ENCODE measurements around the gene RSBN1.
A peak's percentile ranks its signal among the peaks of the same experiment; 100 is the strongest.

The RSBN1 gene

DNA sequence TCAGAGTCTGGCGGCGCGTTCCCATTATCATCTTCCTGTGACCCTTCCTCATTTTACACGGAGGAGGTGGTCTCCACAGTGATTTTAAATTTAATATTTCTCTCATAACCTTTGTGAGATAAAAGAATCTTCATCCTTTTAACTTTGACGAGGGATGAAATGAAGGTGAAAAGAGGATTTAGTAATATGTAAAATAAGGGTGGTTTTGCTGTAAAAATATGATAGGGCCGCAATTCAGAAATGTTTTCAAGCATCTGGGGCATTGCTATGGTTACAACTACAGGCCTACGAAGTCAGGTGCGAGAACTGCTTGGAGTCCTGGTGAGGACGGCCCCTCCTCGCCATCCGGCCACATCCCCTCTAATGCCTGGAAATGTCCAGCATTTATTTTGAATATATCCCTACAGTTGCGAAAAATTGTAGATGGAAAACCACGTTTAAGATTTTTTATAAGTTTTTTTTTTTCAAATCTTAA, 422 bp upstream of the RSBN1 start:
- Histone ChIP-seq H3K4me3 (ENCODE audit: extremely low read depth, insufficient read depth, low read length, poor library complexity, severe bottlenecking) (peak overlapping the region; percentile 92), H3K9me3 (ENCODE audit: control insufficient read depth, low read length) (no peaks in the 10 kb centered on the region), H3K36me3 (ENCODE audit: control insufficient read depth, insufficient read depth, low read length) (peaks cover 8% of the 10 kb centered on the region), H3K27ac (ENCODE audit: low read depth, low read length, severe bottlenecking) (peak overlapping the region; percentile 90), H3K4me1 (ENCODE audit: control insufficient read depth, insufficient read depth, low read length, poor library complexity, severe bottlenecking) (no peaks in the 10 kb centered on the region)
- 2 to 65% methylated on average over 5 to 7 of the region's 13 CpGs for WGBS, 2 experiments (ENCODE audit: insufficient coverage in 2 of 2)

DNA sequence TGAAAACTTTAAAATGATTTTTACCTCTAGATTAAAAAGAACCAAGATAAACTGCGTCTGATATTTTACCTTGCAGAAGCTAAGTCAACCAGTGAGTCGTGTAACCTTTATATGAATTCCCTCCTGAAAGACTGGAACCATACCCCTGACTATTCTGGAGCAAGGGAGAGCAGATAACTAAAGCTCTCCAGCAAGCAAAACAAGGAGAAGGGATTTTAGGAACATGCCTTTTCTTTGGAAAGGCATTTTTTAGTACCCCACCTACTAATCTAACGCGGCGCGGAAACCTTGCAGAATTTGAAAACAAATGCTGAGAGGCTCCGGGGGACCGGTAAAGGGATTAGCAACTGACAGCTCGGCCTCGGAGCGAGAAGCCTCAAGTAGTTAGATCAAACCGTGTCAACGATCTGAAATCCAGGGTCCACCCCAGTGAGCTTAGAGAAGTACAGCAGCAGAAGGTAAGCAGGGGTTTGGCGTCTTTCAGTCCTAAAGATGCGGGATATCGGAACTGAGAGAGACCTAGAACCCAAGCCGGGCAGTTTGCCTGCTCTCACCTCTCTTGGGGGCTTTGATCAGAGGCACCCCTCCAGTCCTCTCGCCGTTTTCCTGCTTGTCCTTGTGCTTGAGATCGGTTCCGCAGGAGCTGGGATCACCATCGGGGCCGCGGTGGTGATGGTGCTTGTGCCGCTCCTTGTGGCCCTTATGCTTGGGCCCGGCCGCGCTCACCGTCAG, 954 bp downstream of the RSBN1 start:
- no peaks in the 10 kb centered on the region for H3K9me3 ChIP-seq (ENCODE audit: control insufficient read depth, low read length)
- peaks cover 8% of the 10 kb centered on the region for H3K36me3 ChIP-seq (ENCODE audit: control insufficient read depth, insufficient read depth, low read length)
- peak overlapping the region; percentile 92 for H3K4me3 ChIP-seq (ENCODE audit: extremely low read depth, insufficient read depth, low read length, poor library complexity, severe bottlenecking)
- WGBS, 2 experiments (ENCODE audit: insufficient coverage in 2 of 2) = 0% methylated on average over 27 of the region's 29 CpGs
- H3K27ac ChIP-seq (ENCODE audit: low read depth, low read length, severe bottlenecking) = peak overlapping the region; percentile 90
- H3K4me1 ChIP-seq (ENCODE audit: control insufficient read depth, insufficient read depth, low read length, poor library complexity, severe bottlenecking) = no peaks in the 10 kb centered on the region

DNA sequence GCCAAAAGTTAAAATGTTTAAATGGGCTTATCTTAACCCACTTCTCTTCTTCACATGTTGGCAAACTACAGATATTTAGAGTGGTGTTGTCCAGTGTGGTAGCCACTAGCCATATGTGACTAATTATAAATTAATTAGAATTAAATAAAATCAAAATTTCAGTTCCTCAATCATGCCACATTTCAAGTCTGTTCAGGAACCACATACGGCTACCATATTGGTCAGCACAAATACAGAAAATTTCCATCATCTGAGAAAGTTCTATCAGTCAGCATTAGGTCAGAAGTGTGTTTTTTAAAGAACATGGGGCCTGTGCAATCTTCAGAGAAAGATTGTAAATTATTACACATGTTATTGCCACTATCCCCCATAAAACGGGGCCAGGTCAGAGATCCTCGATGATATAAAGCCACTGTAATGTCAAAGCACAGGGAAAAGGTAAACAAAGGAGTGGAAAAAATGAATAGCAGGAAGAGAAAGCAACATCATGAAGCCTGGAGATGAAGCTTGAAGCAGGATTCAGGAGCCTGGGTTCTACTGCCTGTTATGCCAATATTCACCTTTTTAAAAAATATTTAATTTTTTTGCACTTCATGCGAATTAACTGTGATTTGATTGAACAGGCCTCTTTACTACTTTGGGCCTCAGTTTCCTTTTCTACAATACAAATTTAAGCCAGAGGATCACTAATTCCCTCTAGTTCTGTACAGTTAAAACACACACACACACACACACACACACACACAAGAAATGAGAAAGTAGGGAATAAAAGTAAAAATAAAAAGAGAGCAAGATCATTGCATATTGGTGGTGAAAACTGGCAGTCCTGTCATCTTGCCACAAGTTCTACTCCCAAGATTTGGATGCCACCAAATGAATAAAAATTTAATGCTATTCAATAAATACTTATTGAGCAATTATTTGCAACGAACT, 2.3 kb downstream of the RSBN1 start:
- Histone ChIP-seq H3K36me3 (ENCODE audit: control insufficient read depth, insufficient read depth, low read length) (peaks cover 8% of the 10 kb centered on the region), H3K4me3 (ENCODE audit: extremely low read depth, insufficient read depth, low read length, poor library complexity, severe bottlenecking) (peak overlapping the region; percentile 92), H3K4me1 (ENCODE audit: control insufficient read depth, insufficient read depth, low read length, poor library complexity, severe bottlenecking) (no peaks in the 10 kb centered on the region), H3K9me3 (ENCODE audit: control insufficient read depth, low read length) (no peaks in the 10 kb centered on the region), H3K27ac (ENCODE audit: low read depth, low read length, severe bottlenecking) (no peak overlapping the region)
- 71 to 100% methylated on average over 1 of the region's 5 CpGs for WGBS, 2 experiments (ENCODE audit: insufficient coverage in 2 of 2)

DNA sequence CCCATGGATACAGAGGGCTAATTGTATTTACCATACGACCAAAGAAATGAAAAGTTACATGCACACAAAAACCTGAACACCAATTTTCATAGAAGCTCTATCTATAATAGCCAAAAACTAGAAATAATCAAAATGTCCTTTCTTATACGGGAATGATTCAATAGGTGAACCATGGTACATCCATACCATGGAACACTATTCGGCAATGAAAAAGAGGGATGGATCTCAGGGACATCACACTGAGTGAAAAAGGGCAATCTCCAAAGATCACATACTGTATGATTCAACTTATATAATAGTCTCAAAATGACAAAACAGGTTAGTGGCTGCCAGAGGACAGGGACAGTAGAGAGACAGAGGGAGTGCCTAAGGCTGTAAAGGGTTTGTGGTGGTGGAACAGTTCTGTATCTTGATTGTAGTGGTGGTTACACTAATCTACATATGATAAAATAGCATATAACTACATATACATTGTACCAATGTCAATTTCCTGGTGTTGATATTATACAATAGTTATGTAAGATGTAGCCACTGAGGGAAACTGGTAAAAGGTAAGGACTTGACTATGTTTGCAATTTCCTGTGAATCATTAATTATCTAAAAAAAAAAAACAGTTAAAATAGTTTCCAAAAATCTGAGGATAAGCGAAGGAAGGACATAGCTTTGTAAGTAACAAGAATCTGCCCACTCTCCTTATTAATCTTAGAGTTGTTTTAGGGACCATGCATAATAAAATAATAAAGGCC, 3.7 kb downstream of the RSBN1 start:
- H3K9me3 ChIP-seq (ENCODE audit: control insufficient read depth, low read length) = no peaks in the 10 kb centered on the region
- no peak overlapping the region for H3K27ac ChIP-seq (ENCODE audit: low read depth, low read length, severe bottlenecking)
- peaks cover 9% of the 10 kb centered on the region for H3K4me1 ChIP-seq (ENCODE audit: control insufficient read depth, insufficient read depth, low read length, poor library complexity, severe bottlenecking)
- H3K4me3 ChIP-seq (ENCODE audit: extremely low read depth, insufficient read depth, low read length, poor library complexity, severe bottlenecking) = no peak overlapping the region
- 80 to 100% methylated on average over 1 to 2 of the region's 4 CpGs for WGBS, 2 experiments (ENCODE audit: insufficient coverage in 2 of 2)
- H3K36me3 ChIP-seq (ENCODE audit: control insufficient read depth, insufficient read depth, low read length) = peaks cover 8% of the 10 kb centered on the region

DNA sequence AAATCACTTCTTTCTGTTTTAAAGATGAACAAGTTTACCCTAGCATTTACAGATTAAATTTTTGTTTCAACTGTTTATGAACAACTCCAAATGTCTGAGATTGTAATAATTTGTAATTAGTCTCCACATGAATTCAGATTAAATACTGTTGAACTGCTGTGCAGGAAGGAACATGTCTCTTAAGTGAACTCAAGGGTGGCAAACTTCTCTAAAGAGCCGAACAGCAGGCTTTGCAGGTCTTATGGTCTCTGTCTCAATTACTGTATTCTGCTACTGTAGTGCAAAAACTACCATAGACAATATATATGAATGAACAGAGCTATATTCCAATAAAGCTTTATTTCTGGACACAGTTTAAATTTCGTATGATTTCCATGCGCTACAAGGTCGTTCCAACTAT, 6.6 kb downstream of the RSBN1 start:
- Histone ChIP-seq H3K36me3 (ENCODE audit: control insufficient read depth, insufficient read depth, low read length) (peaks cover 8% of the 10 kb centered on the region), H3K9me3 (ENCODE audit: control insufficient read depth, low read length) (no peaks in the 10 kb centered on the region), H3K4me1 (ENCODE audit: control insufficient read depth, insufficient read depth, low read length, poor library complexity, severe bottlenecking) (peaks cover 9% of the 10 kb centered on the region), H3K27ac (ENCODE audit: low read depth, low read length, severe bottlenecking) (no peak overlapping the region), H3K4me3 (ENCODE audit: extremely low read depth, insufficient read depth, low read length, poor library complexity, severe bottlenecking) (no peak overlapping the region)
- WGBS, 2 experiments (ENCODE audit: insufficient coverage in 2 of 2) = 85 to 92% methylated on average over 3 of the region's 4 CpGs

DNA sequence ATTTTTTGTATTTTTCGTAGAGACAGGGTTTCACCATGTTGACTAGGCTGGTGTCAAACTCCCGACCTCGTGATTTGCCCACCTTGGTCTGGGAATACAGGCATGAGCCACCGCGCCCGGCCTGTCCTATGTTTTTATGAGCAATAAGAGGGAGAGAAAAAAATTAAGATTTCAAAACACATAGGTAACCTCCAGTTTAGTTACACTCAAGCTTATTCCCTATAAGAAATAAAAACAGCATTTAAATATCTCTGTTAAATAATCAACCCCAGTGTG, 7.1 kb downstream of the RSBN1 start:
- Histone ChIP-seq H3K4me3 (ENCODE audit: extremely low read depth, insufficient read depth, low read length, poor library complexity, severe bottlenecking) (no peak overlapping the region), H3K27ac (ENCODE audit: low read depth, low read length, severe bottlenecking) (peak overlapping the region; percentile 8), H3K36me3 (ENCODE audit: control insufficient read depth, insufficient read depth, low read length) (peaks cover 8% of the 10 kb centered on the region), H3K9me3 (ENCODE audit: control insufficient read depth, low read length) (no peaks in the 10 kb centered on the region), H3K4me1 (ENCODE audit: control insufficient read depth, insufficient read depth, low read length, poor library complexity, severe bottlenecking) (peaks cover 9% of the 10 kb centered on the region)
- 92 to 94% methylated on average over 3 of the region's 6 CpGs for WGBS, 2 experiments (ENCODE audit: insufficient coverage in 2 of 2)

DNA sequence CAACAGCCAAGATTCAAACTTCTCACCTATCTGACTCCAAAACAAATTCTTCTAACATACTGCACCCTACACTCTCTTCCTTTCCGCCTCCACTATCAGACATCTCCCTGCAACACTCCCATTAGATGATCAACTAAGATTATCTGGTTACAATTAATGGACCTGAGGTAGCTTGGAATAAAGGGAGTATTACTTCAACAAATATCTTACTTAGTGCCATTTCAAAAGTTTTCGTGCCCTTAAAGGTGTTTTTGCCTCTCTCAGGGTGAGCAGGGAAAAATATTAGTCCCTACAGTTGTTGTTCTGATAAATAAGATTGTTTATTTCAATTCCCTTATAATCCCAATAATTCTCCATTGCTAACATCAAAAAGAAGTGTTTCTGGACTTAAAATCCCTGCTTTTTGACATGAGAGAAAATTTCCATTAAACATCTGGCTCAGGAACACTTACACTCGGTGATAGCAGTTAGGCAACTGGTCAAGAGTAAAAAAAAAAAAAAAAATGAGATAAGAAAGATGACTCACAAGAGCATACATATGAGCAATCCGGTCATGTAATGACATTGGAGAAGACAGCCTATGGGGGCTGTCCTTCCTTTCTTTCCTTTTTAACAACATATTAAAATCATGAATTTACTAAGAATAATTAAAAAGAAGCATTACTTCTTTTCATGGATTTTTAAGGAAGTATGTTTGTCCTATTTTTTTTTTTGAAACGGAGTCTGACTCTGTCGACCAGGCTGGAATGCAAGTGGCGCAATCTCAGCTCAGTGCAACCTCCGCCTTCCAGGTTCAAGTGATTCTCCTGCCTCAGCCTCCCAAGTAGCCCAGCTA, 7.6 kb downstream of the RSBN1 start:
- WGBS, 2 experiments (ENCODE audit: insufficient coverage in 2 of 2) = 92 to 95% methylated on average over 3 to 4 of the region's 8 CpGs
- H3K4me3 ChIP-seq (ENCODE audit: extremely low read depth, insufficient read depth, low read length, poor library complexity, severe bottlenecking) = no peak overlapping the region

DNA sequence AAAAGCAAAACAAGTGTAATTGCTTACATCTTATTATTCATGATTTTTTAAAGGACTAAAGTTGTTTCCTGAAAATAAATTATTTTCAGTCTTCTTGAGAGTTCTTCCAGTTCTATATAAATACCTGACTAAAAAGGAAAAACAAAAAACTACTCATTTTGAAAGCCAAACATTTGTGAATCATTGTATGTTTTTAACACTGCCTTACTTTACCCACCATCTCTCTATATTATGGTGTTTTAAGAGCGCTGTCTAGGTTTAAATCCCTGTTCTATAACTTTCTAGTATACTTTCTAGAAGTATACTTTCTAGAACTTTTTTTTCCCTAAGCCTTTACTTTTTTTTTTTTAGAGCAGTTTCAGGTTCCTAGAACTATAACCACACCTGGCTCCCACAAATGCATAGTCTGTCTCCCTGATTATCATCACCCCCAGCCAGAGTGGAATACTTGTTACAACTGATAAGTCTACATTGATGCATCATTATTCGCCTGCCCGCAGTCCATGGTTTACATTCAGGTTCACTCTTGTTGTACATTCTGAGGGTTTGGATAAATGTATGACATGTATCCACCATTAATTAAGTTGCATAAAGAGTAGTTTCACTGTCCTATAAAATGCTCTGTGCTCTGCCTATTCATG, 9.8 kb downstream of the RSBN1 start:
- Histone ChIP-seq H3K9me3 (ENCODE audit: control insufficient read depth, low read length) (no peaks in the 10 kb centered on the region), H3K4me1 (ENCODE audit: control insufficient read depth, insufficient read depth, low read length, poor library complexity, severe bottlenecking) (peaks cover 9% of the 10 kb centered on the region), H3K36me3 (ENCODE audit: control insufficient read depth, insufficient read depth, low read length) (peaks cover 5% of the 10 kb centered on the region), H3K27ac (ENCODE audit: low read depth, low read length, severe bottlenecking) (no peak overlapping the region), H3K4me3 (ENCODE audit: extremely low read depth, insufficient read depth, low read length, poor library complexity, severe bottlenecking) (no peak overlapping the region)
- no CpG with 5 or more reads among the region's 3 CpGs for WGBS, 2 experiments (ENCODE audit: insufficient coverage in 2 of 2)

More for the DNA sequence above, 7.6 kb downstream of the RSBN1 start:
- Histone ChIP-seq H3K9me3 (ENCODE audit: control insufficient read depth, low read length) (no peaks in the 10 kb centered on the region), H3K4me1 (ENCODE audit: control insufficient read depth, insufficient read depth, low read length, poor library complexity, severe bottlenecking) (peaks cover 9% of the 10 kb centered on the region), H3K36me3 (ENCODE audit: control insufficient read depth, insufficient read depth, low read length) (peaks cover 8% of the 10 kb centered on the region), H3K27ac (ENCODE audit: low read depth, low read length, severe bottlenecking) (peak overlapping the region; percentile 39)

DNA sequence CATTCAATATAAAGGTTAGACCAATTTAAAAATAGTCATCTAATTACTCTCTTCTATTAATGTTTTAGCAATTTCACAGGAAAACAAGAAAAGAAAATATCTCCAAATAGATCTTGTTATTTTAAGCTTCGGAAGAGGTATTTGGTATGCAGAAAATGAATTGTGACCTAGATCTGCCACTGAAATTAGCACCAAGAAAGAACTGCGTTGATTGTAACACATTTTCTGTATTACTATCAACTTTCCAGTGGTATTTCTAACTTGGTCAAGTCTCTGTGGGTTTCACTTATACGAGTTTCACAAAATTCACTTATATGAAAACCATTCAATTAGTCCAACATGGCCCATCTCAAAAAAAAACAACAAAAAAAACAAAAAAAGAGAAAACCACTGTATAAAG, 11.8 kb downstream of the RSBN1 start:
- Histone ChIP-seq H3K9me3 (ENCODE audit: control insufficient read depth, low read length) (no peaks in the 10 kb centered on the region), H3K36me3 (ENCODE audit: control insufficient read depth, insufficient read depth, low read length) (peaks cover 24% of the 10 kb centered on the region), H3K4me3 (ENCODE audit: extremely low read depth, insufficient read depth, low read length, poor library complexity, severe bottlenecking) (no peak overlapping the region), H3K27ac (ENCODE audit: low read depth, low read length, severe bottlenecking) (no peak overlapping the region), H3K4me1 (ENCODE audit: control insufficient read depth, insufficient read depth, low read length, poor library complexity, severe bottlenecking) (peaks cover 9% of the 10 kb centered on the region)
- 100% methylated on average over 1 of the region's 3 CpGs; no CpG with 5 or more reads in 1 of the 2 experiments for WGBS, 2 experiments (ENCODE audit: insufficient coverage in 2 of 2)

Data from mesodermal cell (in vitro differentiated cells).